HG02571 (cell line): Measurements from ENCODE around the gene CYB5D1.

Source experiments
- ATAC-seq: cut with Tn5 transposase; IDR thresholded peaks from one replicate; pipeline ENCODE4 v1.9.1; 2021; ENCODE audit warnings: mild to moderate bottlenecking, moderate library complexity; ENCODE audit not compliant: unreplicated experiment

Gene CYB5D1

GRCh38 chr17:7833011-7833794, 24.6 kb upstream of the CYB5D1 start:
- ATAC-seq: no peak

DNA sequence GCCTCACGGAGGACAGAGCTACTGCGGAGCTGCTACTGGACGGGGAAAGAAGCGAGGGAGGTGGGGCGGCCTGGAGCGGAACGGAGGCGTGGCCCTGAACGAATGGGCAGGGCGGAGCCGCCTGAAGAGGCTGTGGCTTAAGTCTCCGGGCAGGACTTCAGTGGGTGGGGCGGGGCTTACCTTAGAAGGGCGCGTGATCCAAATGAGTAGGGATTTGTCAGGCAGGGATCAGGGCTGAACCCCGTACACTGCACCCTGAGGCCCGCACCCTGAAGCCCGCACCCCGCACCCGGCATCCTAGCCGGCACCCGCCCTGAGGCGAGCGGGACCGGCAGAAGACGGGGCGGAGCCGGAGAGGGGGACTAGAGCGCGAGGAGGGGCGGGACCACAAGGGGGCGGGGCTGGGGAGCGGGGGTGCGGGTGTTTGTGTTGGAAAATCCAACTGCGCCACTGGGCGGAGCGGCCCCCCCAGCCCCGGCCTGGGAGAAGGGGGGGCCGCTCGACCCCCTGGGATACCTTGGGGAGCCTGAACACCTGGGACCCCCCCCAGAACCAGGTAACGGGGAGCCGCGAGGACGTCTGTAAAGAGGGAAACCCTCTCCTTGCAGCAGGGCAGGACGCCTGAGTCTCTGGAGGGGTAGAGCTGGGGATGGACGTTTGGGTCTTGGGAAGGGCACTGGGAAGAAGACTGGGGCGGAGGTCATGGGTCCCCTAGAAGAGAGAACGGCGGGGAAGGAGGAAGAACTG, 23.8 kb upstream of the CYB5D1 start, which contains the start of gene KDM6B:
TSS of gene KDM6B (plus strand) at position 423 of the 747 bp plus-strand sequence. CDS start 11,338 bp downstream, outside the sequence.
- ATAC-seq: peak; percentile 43

DNA sequence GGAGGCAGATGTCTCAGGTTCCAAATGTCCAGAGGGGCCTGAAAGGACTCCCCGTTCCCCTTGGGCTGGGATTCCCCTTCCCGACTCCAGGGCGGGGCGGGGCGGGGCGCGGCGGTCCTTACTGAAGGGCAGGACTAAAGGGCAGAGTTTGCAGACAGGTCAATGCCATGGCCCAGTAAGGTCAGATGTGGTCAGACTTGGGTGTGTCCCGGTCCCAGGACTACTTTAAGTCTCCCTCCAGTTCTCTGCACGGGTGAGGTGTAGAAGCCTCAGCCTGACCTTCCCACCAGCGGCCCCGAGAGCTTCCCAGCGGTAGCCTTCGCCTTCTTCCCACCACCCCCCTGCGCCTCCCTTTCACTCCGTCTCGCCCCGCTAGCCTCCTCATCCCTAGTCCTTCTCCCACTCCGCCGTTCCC, 23.3 kb upstream of the CYB5D1 start:
- ATAC-seq: no peak

DNA sequence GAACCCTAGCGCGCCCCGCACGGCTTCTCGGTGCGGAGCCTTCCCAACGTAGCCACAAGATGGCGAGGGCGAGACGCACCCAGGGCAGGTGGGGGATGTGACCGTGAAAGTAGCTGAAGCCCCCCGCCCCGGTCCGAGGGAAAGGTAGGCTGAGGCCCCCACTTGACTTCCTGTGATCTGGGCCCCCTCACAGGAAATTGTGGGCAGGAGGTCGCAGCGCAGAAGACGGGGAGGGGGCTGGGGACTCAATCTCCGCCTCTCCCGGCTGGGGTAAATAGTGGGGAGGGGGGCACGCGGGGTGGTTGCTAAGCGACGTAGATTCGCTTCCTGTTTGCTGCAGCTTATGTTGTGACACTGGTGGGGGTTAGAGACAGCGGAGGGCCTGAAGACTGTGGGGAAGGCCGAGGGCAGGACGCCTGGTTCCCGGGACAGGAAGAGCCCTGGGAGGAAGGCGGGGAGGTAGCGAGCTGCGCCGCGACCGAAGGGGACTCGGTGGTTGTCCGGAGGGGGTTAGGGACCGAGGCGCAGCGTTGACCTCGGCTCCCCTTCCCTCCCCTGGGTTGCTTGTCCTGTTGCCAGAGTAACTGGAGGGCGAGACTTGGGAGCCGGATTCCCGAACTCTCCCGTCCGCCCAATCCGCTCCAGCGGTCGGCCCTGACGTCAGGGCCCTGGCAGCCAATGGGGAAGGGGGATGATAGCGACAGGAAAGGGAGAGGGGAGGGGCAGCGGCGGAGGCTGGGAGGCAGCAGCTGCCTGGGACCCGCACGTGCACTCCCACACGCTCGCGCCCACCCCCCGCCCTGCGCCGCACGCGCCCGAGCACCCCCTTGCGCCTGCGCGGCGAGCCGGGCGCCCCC, 22.6 kb upstream of the CYB5D1 start:
- ATAC-seq: peak; percentile 36

DNA sequence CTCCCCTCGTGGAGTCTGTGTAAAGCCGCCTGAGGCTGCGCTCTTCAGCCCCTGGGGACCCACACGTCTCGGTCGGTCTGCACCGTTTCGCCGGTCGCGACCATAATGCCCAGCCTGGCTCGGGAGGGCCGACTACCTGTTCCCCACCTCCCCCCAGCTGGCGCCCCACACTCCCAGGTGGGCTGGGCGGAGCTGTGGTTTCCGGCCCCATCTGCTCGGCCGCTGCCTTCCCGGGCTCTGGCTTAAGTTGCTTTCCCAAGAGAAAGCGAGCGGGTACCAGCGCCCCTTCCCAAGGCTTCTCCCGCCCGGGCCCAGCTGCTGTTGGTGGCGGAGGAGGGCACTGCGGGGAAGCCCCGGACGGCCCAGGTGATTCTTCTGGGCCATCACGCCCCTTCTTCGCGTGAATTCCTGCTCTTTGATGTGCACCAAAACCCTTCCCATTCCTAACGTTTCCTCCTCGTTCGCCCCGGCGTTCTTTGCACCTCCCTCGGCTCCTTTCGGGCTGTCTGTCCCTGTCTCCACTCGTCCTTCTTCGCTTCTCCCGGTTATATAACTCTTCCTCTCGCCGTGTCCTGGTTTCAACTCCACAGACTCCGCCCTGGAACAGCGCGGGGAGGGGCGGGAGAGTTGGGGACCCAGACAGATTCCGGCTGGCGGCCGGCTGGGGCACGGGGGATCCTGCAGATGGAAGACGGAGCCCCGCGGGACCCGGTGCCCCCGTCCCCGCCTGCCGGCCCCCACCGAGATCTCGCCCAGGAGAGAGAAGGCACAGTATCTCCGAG, 21.8 kb upstream of the CYB5D1 start:
- peak; percentile 25 for ATAC-seq

DNA sequence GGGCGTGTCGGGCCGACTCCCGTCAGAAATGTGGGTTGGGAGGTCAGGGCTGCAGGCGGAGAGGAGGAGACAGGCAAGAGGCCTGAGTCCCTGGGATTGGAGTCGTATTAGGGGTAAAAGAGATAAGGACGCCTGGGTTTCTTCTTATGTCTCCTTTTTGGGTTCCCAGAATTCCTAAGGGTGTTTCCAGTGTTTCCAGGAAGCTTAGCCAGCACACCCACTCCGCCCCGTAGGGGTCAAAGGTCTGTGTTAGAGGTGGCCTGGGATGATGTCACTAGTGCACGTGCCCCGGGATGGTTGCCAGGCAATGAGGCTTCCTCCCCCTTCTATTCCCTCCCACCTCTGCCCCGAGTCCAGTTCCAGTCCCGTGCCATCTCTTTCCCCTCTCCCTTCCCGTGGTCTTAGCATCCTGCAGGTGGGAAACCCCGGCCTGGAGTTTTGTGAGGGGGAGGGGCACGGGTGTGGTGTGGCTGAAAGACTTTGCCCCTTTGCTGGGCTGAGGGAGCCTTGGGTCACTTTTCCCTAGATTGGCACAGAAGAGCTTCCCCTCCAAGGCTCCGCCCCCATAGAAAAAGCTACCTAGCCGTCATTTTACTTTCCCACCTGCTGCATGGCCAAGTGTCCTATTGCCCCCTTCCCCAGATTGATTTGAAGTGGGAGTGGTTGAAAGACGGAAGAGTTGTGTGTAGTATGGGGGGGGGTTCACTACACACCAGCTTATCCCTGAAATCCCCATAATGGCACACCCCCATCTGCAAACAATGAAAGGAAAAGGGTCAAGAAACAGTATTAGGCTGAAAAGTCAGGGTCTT, 21.0 kb upstream of the CYB5D1 start:
- no peak for ATAC-seq

DNA sequence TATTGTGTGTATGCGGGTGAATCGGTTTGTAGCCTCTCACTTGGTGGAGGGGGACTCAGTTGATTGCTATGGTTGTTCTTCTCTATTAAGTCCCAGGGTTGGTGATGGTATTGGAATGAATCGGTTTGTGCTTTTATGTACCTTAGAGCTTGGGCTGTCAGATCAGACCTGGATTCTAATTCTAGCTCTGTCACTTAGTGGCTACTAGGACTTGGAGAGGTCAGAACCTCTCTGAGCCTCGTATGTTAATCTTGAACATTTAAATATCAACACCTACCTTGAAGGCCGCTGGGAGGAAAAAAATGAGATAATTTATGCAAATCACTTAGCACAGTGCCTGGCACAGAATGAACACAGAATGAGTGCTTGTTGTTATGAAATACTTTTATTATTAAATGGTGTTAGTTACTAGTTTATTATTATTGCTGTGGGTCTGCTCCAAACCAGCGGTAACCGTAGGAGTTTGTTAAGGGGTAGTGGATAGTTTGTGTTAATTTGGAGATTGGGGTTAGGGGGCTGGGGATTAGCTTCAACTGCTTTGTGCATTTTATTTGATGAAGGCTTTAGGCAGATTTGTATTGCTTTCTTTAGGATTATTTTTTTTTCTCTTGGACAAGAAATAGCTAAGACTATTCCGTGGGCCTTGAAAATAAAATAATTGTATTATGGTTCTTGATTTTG, 20.3 kb upstream of the CYB5D1 start:
- no peak for ATAC-seq

- no peak for ATAC-seq
Observed at GRCh38 chr17:7838090-7839075, 19.4 kb upstream of the CYB5D1 start.

- no peak for ATAC-seq
Observed at GRCh38 chr17:7839190-7839875, 18.5 kb upstream of the CYB5D1 start.

DNA sequence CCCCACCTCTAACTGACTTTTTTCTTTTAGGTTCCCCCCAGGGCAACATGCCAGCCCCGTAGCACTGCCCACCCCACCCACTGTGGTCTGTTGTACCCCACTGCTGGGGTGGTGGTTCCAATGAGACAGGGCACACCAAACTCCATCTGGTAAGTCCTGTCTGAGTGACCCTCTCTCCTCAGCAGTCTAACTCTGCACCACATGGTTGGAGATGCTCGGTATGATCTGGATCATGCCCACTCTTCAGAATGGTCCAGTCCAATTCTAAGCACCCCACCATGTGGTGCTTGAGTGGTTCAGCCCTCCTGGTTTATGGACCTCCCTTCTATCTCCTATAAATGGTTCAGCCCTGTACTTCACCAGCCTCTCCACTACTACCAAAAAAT, 17.9 kb upstream of the CYB5D1 start:
- ATAC-seq: no peak

DNA sequence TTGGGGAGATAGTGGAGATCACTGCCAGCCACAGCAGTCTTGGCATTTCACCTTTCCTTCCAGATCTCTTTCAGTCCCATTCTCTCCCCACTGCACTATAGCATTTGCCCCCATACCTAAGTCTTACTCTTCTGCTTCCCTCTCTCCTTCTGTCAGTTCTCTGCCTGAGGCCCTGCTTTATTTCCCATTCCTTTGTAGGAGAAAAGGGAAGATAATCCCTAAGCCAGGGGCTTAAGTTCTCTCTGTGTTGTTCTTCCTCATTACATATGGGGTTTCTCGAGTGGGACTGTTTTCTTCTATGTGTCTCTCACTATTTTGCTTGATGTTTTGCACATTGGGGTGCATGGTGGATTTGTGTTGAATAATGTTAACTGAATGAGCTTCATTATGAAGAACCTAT, 17.4 kb upstream of the CYB5D1 start:
- ATAC-seq: no peak

DNA sequence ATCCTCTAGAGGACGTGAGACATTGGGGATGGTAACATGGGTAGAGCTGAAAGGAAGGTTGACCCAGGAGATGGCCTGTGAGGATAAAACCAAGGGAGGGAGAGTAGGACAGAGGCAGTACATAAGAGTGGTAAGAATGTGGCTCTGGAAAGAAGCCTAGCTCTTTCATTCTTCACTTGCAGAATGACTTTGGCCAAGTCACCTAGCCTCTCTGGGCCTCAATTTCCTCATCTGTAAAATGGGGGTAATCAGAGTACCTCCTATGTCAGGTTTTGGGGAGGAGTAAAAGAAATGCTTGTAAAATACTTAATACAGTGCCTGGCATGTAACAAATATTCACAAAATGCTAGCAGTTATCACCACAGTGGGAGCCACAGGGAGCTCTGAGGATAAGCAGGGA, 16.9 kb upstream of the CYB5D1 start:
- ATAC-seq: no peak

DNA sequence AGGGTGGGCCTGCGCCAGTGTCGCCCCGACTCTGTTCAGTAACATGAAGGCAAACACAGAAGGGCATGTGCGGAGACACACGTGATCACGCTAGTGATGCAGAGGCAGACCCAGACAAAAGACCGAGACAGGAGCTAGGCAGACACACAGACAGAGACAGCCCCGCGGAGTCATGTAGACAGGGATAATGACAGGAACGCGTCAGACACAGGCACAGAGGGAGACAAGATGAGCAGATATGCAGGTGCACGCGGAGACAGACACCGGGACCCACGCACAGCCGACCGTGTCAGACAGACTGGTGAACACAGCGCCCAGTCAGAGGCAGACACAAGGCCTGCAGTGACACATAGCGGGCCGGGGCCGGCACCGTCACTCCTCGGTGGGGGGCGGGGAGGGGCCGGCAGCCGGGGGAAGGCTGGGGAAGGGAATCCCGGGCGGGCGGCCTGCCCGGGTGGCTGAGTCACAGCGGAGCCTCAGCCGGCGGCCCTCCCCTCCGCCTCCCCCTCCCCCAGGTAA, 16.3 kb upstream of the CYB5D1 start:
- peak; percentile 4 for ATAC-seq

DNA sequence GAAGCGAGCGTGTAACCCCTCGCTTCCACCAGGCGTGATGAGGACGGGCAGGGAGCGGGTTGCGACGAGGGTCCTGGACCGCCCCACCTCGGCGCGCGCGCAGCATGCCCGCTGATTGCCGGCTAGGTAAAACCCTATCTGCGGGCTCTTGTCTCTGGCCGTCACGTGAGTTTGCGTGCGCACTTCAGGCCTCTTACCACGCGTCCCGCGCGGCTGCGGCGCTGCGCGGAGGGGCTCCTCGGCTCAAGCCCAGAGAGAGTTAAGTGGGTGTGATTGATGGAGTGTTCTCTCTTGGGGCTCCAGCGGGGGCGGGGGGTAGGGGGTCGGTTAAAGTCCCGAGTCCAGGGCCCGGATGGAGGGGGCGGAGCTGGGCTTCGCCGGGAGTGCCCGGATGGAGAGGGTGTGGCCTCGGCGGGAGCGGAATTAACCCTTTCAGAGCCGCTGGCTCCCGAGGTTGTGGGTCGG, 15.9 kb upstream of the CYB5D1 start:
- peak; percentile 11 for ATAC-seq

DNA sequence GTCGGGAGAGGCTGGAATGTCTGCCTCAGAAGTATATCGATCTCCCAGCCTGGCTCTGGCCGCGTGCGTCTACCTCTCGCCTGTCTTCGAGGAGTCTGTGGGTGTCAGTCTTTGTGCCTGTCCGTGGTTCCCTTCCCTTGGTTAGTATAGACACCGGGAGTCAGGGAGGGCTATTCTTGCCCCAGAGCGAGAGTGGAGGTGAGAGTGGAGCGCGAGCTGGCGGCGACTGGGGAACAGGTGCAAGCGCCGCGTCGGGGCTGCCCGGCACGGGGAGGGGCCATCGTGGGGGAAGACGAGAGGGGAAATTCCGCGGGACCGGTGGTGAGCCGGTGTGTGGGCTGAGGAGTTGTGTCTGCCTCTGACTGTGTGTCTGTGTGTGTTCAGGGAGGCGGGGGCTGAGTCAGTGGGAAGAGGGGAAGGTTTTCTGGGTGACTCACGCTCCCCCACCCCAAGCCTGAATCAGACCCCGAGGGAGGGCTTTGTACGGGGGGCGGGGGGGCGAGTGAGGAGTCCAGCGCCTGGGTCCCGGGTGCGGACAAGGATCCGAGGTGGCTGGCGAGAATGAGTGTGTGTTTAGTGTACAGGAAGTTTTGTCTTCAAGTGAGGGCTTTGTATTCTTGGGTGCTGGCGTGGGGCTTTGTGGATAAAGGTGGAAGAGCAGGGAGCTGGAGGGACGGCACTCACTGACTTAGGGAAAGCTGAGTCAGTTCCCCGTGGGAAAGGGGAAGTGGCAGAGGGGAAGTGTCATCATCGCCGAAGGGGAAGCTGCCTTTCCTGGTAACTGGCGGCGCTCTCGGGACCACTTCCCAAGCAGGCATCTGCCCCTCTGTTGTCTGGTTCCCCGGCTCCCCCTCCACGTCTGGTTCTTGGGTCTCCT, 15.2 kb upstream of the CYB5D1 start:
- peak; percentile 22 for ATAC-seq

GRCh38 chr17:7843257-7843535, 14.6 kb upstream of the CYB5D1 start:
- ATAC-seq: no peak
